Liver (tissue), 3 donors: Measurements from ENCODE around the gene MAMDC2.

Experiments used
- EGR1 ChIP-seq, 2 donors: IDR thresholded peaks; 2 replicates each; pipeline ENCODE4 v1.6.1; 2016 to 2018; ENCODE audit warnings: antibody characterized with exemption in 2 of 2, low read depth in 2 of 2
- RAD21 ChIP-seq, 2 donors: IDR thresholded peaks; 2 replicates each; pipeline ENCODE4 v1.6.1; 2016; ENCODE audit warnings: antibody characterized with exemption in 2 of 2, mild to moderate bottlenecking in 2 of 2
- SP1 ChIP-seq: IDR thresholded peaks from 2 replicates; pipeline ENCODE4 v1.6.1; 2018; ENCODE audit warnings: antibody characterized with exemption, mild to moderate bottlenecking
- TAF1 ChIP-seq: conservative IDR thresholded peaks from 2 replicates; pipeline ENCODE4 v1.6.1; 2016; ENCODE audit warnings: antibody characterized with exemption, mild to moderate bottlenecking
- YY1 ChIP-seq: IDR thresholded peaks from 2 replicates; pipeline ENCODE4 v1.6.1; 2016; ENCODE audit warnings: antibody characterized with exemption, mild to moderate bottlenecking
- TF ChIP-seq, protein P1 (sequence below): fragments of 150-350 bp; IDR thresholded peaks from 2 replicates; pipeline ENCODE4 v1.5.1; 2017; ENCODE audit warnings: improper control_type of control experiment, low read depth, low read length; ENCODE audit not compliant: missing input control
- TF ChIP-seq, protein P2 (sequence below): IDR thresholded peaks from 2 replicates; pipeline ENCODE4 v1.6.1; 2016; ENCODE audit warnings: antibody characterized with exemption, mild to moderate bottlenecking
- TF ChIP-seq, protein P3 (sequence below): IDR thresholded peaks from 2 replicates; pipeline ENCODE4 v1.6.1; 2016; ENCODE audit warnings: antibody characterized with exemption
- TF ChIP-seq, protein P4 (sequence below): IDR thresholded peaks from 2 replicates; pipeline ENCODE4 v1.6.1; 2016; ENCODE audit warnings: antibody characterized with exemption
- TF ChIP-seq, protein P5 (sequence below): IDR thresholded peaks from 2 replicates; pipeline ENCODE4 v1.6.1; 2016; ENCODE audit warnings: antibody characterized with exemption
- donor health status: healthy.
- donor health status: healthy.

DNA sequence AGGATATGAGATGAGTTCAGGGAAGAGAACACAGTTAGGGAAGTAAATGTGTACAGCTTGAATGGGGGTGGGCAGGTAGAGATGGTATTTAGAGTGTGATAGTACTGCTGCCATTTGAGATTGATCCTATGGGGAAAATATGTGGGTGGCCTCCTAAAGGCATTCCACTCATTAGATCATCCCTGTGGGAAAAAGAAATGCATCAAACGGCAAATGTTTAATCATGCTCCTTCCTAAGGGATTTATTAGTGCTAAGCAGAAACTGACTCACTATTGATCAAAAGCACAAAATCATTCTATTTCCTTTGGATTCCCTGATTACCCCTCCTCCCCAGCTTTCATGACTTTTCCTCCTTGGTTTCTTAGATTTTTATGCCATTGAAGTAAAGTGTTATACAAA lies 178.7 kb downstream of the MAMDC2 start:
- TF ChIP-seq, protein P1, sequence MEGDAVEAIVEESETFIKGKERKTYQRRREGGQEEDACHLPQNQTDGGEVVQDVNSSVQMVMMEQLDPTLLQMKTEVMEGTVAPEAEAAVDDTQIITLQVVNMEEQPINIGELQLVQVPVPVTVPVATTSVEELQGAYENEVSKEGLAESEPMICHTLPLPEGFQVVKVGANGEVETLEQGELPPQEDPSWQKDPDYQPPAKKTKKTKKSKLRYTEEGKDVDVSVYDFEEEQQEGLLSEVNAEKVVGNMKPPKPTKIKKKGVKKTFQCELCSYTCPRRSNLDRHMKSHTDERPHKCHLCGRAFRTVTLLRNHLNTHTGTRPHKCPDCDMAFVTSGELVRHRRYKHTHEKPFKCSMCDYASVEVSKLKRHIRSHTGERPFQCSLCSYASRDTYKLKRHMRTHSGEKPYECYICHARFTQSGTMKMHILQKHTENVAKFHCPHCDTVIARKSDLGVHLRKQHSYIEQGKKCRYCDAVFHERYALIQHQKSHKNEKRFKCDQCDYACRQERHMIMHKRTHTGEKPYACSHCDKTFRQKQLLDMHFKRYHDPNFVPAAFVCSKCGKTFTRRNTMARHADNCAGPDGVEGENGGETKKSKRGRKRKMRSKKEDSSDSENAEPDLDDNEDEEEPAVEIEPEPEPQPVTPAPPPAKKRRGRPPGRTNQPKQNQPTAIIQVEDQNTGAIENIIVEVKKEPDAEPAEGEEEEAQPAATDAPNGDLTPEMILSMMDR: no peak
- TF ChIP-seq EGR1 (IDR thresholded peaks at IDR 0.05; ENCODE audit: low read depth in 2 of 2) (no peak), YY1 (no peak), SP1 (no peak), TAF1 (no peak), RAD21 (IDR thresholded peaks at IDR 0.05) (no peak)
- TF ChIP-seq, protein P2, sequence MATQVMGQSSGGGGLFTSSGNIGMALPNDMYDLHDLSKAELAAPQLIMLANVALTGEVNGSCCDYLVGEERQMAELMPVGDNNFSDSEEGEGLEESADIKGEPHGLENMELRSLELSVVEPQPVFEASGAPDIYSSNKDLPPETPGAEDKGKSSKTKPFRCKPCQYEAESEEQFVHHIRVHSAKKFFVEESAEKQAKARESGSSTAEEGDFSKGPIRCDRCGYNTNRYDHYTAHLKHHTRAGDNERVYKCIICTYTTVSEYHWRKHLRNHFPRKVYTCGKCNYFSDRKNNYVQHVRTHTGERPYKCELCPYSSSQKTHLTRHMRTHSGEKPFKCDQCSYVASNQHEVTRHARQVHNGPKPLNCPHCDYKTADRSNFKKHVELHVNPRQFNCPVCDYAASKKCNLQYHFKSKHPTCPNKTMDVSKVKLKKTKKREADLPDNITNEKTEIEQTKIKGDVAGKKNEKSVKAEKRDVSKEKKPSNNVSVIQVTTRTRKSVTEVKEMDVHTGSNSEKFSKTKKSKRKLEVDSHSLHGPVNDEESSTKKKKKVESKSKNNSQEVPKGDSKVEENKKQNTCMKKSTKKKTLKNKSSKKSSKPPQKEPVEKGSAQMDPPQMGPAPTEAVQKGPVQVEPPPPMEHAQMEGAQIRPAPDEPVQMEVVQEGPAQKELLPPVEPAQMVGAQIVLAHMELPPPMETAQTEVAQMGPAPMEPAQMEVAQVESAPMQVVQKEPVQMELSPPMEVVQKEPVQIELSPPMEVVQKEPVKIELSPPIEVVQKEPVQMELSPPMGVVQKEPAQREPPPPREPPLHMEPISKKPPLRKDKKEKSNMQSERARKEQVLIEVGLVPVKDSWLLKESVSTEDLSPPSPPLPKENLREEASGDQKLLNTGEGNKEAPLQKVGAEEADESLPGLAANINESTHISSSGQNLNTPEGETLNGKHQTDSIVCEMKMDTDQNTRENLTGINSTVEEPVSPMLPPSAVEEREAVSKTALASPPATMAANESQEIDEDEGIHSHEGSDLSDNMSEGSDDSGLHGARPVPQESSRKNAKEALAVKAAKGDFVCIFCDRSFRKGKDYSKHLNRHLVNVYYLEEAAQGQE: no peak
- TF ChIP-seq, protein P3, sequence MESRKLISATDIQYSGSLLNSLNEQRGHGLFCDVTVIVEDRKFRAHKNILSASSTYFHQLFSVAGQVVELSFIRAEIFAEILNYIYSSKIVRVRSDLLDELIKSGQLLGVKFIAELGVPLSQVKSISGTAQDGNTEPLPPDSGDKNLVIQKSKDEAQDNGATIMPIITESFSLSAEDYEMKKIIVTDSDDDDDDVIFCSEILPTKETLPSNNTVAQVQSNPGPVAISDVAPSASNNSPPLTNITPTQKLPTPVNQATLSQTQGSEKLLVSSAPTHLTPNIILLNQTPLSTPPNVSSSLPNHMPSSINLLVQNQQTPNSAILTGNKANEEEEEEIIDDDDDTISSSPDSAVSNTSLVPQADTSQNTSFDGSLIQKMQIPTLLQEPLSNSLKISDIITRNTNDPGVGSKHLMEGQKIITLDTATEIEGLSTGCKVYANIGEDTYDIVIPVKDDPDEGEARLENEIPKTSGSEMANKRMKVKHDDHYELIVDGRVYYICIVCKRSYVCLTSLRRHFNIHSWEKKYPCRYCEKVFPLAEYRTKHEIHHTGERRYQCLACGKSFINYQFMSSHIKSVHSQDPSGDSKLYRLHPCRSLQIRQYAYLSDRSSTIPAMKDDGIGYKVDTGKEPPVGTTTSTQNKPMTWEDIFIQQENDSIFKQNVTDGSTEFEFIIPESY: no peak
- TF ChIP-seq, protein P4, sequence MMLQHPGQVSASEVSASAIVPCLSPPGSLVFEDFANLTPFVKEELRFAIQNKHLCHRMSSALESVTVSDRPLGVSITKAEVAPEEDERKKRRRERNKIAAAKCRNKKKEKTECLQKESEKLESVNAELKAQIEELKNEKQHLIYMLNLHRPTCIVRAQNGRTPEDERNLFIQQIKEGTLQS: no peak
- TF ChIP-seq, protein P5, sequence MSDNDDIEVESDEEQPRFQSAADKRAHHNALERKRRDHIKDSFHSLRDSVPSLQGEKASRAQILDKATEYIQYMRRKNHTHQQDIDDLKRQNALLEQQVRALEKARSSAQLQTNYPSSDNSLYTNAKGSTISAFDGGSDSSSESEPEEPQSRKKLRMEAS: no peak
